Measurements from ENCODE around the gene S100A11. TPM values are rescaled to one million over a fixed set of nuclear protein-coding genes. Genes with fewer than 3 reads are reported as not detected.

The S100A11 gene
- total RNA-seq, 3 donors from 2014 or later: 88.8 to 230 (median 93.8) TPM

DNA sequence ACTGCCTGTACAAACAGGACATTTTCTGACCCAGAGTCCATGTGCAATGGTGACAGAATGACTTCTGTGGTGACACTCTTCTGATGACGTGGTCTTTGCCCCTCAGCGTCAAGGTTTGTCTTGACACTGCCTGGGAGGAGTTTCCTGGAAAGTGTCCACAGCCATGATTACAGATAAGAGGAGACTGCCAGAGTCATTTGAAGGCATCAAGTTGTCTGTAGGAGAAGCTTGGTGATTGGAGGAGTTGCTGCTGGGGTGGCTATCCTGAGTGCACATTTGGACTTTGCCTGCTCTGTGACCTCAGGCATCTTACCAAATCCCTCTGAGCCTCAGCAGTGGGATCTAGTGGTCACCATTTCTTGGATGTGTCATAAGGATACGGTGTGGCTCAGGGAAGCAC, 34.3 kb upstream of the S100A11 start:
- Histone ChIP-seq H3K4me1 (ENCODE audit: low read depth) (no peaks in the 10 kb centered on the region), H3K36me3 (ENCODE audit: low read depth) (no peaks in the 10 kb centered on the region), H3K4me3 (no peak overlapping the region), H3K9me3 (no peaks in the 10 kb centered on the region)
- TF ChIP-seq, protein P1, sequence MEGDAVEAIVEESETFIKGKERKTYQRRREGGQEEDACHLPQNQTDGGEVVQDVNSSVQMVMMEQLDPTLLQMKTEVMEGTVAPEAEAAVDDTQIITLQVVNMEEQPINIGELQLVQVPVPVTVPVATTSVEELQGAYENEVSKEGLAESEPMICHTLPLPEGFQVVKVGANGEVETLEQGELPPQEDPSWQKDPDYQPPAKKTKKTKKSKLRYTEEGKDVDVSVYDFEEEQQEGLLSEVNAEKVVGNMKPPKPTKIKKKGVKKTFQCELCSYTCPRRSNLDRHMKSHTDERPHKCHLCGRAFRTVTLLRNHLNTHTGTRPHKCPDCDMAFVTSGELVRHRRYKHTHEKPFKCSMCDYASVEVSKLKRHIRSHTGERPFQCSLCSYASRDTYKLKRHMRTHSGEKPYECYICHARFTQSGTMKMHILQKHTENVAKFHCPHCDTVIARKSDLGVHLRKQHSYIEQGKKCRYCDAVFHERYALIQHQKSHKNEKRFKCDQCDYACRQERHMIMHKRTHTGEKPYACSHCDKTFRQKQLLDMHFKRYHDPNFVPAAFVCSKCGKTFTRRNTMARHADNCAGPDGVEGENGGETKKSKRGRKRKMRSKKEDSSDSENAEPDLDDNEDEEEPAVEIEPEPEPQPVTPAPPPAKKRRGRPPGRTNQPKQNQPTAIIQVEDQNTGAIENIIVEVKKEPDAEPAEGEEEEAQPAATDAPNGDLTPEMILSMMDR (IDR thresholded peaks at IDR 0.05): no peak
- intact Hi-C loops (cut with DNase I, micrococcal nuclease): no loop called here
- ATAC-seq (no peak), DNase-seq (no peak)

DNA sequence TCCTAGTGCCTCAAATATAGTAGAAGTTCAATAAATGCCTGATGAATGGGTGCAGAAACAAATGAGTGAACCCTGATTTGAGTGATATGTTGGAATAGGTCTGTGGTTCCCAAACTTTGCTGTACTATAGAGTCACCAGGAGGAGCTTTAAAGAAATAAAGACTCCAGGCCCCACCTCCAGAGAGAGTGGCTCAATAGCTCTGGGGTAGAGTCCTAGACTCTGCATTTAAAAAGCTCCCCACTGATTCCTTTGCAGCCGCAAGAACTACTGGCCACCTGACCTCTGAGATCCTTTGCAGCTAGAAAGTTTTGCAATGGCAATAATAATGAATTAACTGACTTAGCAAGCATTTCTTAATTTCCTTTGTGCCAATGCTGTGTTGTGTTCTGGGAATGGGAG, 31.1 kb upstream of the S100A11 start:
- intact Hi-C loops (cut with DNase I, micrococcal nuclease): no loop called here
- no peak overlapping the region for H3K4me3 ChIP-seq
- ATAC-seq (no peak), DNase-seq (no peak)
- no peaks in the 10 kb centered on the region for H3K9me3 ChIP-seq
- TF ChIP-seq, protein P1 (IDR thresholded peaks at IDR 0.05): no peak
- no peaks in the 10 kb centered on the region for H3K4me1 ChIP-seq (ENCODE audit: low read depth)
- no peaks in the 10 kb centered on the region for H3K36me3 ChIP-seq (ENCODE audit: low read depth)

DNA sequence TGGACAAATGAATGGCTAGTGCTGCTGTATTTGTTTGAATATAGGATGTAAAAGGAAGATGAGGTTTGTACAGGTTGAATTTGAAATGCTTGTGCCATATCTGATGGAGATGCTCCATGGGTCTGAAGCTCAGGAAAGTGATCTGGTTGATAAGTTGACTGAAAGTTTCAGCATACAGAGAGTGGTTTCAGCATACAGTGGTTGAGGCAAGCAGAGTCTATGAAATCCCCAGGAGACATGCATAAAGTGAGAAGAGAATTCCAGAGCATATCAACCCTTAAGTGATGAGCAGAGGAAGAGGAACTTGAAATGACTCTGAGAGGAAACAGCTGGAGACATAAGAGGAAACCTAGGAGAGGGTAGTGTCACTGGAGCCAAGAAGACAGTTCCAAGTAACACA, 30.3 kb upstream of the S100A11 start:
- Histone ChIP-seq H3K4me3 (no peak overlapping the region), H3K9me3 (no peaks in the 10 kb centered on the region), H3K36me3 (ENCODE audit: low read depth) (no peaks in the 10 kb centered on the region), H3K4me1 (ENCODE audit: low read depth) (no peaks in the 10 kb centered on the region)
- no peak for DNase-seq
- intact Hi-C loops (cut with DNase I, micrococcal nuclease): no loop called here
- no peak for ATAC-seq
- TF ChIP-seq, protein P1 (IDR thresholded peaks at IDR 0.05): no peak

DNA sequence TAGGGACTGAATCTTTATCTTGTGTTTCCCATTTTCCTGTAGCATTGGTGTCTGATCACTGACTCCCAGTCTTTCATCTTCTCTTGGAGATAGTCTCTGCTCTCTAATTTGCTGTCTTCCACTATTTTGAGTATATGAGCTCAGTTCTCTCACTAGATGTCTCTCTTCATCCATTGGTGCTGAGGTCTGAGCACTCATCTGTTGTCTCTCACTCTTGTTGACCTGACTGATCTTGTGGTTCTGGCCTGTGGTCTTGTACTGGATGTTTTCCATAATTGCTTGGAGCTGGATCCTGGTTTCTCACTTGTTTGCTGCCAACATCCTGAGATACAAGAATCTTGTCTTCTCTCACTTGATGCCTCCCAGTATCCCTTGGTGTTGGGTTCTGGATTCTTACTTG, 25.1 kb upstream of the S100A11 start:
- TF ChIP-seq, protein P1 (IDR thresholded peaks at IDR 0.05): no peak
- H3K36me3 ChIP-seq (ENCODE audit: low read depth): no peaks in the 10 kb centered on the region
- DNase-seq: no peak
- intact Hi-C loops (cut with DNase I, micrococcal nuclease): no loop called here
- no peak for ATAC-seq
- no peaks in the 10 kb centered on the region for H3K9me3 ChIP-seq
- no peaks in the 10 kb centered on the region for H3K4me1 ChIP-seq (ENCODE audit: low read depth)
- H3K4me3 ChIP-seq: no peak overlapping the region

DNA sequence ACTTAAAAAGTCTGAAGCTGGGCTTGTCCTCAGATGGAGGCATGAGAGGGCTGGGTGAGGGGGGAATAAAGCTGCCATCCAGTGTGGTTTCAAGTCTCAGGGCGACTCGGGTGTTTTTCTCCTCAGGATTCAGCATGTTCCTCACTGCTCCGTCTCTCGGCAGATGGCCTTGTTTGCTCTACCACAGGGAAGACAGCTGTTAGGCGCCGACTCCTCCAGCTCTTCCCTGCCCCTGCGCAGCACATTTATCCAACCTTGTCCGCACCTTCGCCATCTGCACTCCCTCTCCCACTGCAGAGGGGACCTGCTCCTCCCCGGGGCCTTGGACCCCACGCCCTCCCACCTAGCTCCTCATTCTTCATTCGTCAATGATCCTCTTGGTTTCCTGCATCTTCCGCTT, 16.6 kb upstream of the S100A11 start:
- Histone ChIP-seq H3K9me3 (no peaks in the 10 kb centered on the region), H3K4me1 (ENCODE audit: low read depth) (peaks cover 5% of the 10 kb centered on the region), H3K36me3 (ENCODE audit: low read depth) (no peaks in the 10 kb centered on the region), H3K4me3 (no peak overlapping the region)
- ATAC-seq (peak; percentile 37), DNase-seq (no peak)
- intact Hi-C loops (cut with DNase I, micrococcal nuclease): loop anchor here (2.0 to 5.0 kb wide), 2 partner anchors 131 to 134 kb away; no protein-coding TSS in a partner anchor
- TF ChIP-seq, protein P1 (IDR thresholded peaks at IDR 0.05): no peak

GRCh38 chr1:152052606-152053005, 15.8 kb upstream of the S100A11 start:
- ATAC-seq: peak; percentile 39
- no peaks in the 10 kb centered on the region for H3K9me3 ChIP-seq

More at GRCh38 chr1:152052606-152053005, 15.8 kb upstream of the S100A11 start:
- TF ChIP-seq, protein P1 (IDR thresholded peaks at IDR 0.05): peak; percentile 86
- peaks cover 6% of the 10 kb centered on the region for H3K36me3 ChIP-seq (ENCODE audit: low read depth)
- DNase-seq: peak; percentile 83 to 90 (median 86)
- intact Hi-C loops (cut with DNase I, micrococcal nuclease): loop anchor here (2.0 to 5.0 kb wide), 2 partner anchors 132 to 135 kb away; no protein-coding TSS in a partner anchor
- H3K4me3 ChIP-seq: no peak overlapping the region
- peaks cover 13% of the 10 kb centered on the region for H3K4me1 ChIP-seq (ENCODE audit: low read depth)
